Stimulated activated CD4-positive, alpha-beta T cell treated with anti-CD3 and anti-CD28 coated beads, TNF-alpha, amount 100 ng/mL, for 48 hours (primary cell): ENCODE data around the gene ARPC4.

Source experiments
- DNase-seq, 3 donors: peaks; one replicate each; pipeline ENCODE4 v3.0.0-alpha.2; 2020; ENCODE audit warnings: low read depth in 3 of 3

Gene ARPC4

DNA sequence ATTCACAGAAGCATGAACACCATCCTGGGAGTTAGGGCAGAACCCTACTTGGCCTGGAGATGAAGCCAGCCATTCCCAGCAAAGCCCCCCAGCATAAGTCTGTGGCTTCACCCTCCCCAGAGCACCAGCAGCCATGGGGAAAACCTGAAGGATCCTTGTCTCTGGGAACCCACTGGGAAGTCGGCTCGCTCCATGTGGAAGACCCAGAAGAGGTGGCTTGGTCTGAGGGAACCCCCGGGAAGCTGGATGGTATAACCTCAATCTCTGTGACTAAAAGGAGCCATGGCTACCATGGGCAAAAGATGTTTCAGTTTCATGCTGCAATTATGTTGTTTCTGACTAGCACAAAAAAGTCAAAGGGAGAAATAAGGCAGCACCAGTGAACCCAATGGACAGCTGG lies 62.7 kb downstream of the ARPC4 start:
- DNase-seq: no peak
